ENCODE measurements around the gene RNASE4.
"Not testable (repeated sequence)": the region's sequence is repeated elsewhere in the genome, so short reads cannot be mapped to it uniquely, and the experiment has no call there.

The RNASE4 gene

GRCh38 chr14:20698934-20699333 lies 14.6 kb downstream of the RNASE4 start:
- no peak for DNase-seq (ENCODE audit: low read depth)

DNA sequence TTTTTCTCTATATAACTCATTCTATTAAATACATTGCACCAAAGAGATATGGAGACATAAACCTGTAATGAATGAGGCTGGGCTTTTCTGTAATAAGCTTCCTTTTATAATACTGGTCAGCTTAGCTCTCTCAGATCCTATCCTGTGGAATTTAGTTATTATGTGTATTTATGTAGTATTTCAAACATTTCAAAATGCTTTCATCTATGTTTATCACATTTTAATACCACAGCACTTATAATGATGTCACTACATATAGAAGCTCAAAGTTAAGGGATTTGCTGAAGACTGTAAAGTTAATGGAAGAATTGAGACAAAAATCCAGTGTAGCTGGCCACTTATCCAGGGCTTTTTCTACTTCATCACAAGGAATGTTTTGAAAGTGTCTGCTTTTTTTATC lies 15.6 kb downstream of the RNASE4 start:
- DNase-seq (ENCODE audit: low read depth) = no peak

- DNase-seq (ENCODE audit: low read depth) = not testable (repeated sequence)
These were observed 16.6 kb downstream of the RNASE4 start for GRCh38 chr14:20700965-20701364.

- no peak for DNase-seq (ENCODE audit: low read depth)
These were observed 22.4 kb downstream of the RNASE4 start for GRCh38 chr14:20706657-20707355.

- peak; percentile 12 for DNase-seq (ENCODE audit: low read depth)
These were observed 23.3 kb downstream of the RNASE4 start for GRCh38 chr14:20707622-20708021.

- no peak for DNase-seq (ENCODE audit: low read depth)
These were observed 26.9 kb downstream of the RNASE4 start for GRCh38 chr14:20711261-20711660.

DNA sequence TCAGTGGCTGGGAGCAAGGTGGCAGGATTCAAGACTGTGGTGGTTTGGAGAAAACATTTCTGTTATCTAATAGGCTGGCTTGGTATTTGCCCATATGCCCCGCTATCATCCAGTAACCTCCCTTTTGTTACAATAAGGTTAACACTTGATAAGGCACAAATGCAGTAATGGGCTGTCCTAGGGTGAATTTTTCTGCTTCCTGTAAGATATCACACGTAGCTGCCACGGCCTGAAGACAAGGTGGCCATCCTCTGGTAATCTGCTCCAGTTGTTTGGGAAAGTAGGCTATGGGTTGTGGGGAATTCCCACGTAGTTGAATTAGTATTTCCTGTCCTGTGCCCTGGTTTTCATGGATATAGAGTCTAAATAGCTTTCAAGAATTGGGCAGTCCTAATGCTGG lies 27.3 kb downstream of the RNASE4 start:
- DNase-seq (ENCODE audit: low read depth) = no peak

DNA sequence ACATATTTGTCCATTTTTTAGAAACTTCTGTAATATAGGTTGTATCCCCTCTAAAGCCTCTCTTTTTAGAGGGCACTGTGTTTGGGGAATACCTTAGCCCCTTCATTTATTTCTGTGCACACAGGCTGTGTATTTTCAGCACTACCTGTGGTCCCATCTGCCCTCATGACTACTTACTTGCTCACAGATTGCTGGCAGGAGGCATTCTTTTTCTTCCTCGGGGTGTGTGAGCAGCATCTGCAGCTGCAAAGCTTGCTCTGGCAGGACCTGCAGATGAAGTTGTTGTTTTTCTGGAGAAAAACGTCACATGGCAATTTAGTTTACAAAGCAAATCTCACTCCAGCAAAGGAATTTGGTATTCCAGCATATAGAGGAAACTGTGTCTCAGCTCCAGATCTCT lies 28.5 kb downstream of the RNASE4 start:
- no peak for DNase-seq (ENCODE audit: low read depth)

GRCh38 chr14:20714593-20715250 lies 30.4 kb downstream of the RNASE4 start:
- peak; percentile 59 for DNase-seq (ENCODE audit: low read depth)

GRCh38 chr14:20719777-20720176 lies 35.4 kb downstream of the RNASE4 start:
- DNase-seq (ENCODE audit: low read depth) = no peak

DNA sequence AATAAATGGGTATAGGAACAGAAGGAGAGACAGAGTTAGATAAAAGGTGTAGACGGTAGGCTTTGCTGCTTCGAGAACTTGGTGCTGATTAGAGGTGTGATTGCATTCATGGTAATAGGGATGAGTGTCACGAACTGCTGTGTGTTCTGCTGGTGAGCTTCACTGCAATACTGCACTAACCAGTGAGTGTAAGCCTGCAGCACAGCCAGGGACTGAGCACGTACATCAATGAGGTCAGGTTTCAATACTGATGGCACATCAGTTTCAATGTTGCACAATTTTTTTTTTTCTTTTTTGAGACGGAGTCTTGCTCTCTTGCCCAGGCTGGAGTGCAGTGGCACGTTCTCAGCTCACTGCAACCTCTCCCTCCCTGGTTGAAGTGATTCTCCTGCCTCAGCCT lies 36.4 kb downstream of the RNASE4 start:
- DNase-seq (ENCODE audit: low read depth) = no peak

- DNase-seq (ENCODE audit: low read depth) = no peak
These were observed 37.7 kb downstream of the RNASE4 start for GRCh38 chr14:20722016-20722415.

DNA sequence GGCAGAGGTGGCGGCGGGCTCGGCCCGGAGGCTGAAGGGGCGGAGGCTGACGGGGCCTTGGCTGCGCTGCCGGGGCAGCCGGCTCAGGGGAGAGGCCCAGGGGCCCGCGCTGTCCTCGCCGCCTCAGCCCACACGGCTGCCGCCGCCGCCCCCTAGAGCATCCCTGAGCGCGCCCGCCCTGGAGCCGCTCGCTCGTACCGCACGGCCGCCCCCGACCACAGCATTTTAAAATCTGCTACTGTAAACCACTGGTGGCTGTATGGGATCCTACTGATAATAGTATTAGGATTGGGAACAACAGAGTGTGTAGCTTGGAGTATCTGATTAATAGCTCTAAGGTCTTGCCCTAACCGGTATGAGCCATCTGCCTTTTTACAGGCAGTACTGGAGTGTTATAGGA lies 39.1 kb downstream of the RNASE4 start:
- DNase-seq (ENCODE audit: low read depth) = no peak

DNA sequence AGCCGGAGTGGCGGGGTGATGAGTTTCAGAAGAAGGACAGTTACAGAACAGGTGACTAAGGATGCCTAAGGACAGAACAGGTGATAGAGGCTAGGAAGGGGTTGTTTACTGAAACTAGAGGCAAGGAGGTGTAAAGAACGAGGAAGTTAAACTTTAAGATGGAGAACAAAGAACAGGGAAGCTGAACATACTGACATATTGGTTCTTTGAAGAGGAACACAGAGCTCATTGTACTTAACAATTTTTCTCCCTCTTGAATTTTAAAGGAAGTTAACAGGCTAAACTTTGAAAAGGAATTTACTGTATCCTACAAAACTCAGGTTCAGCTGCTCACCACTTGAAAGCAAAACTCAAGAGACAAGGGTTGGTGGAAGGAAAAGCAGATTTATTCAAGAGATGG lies 41.8 kb downstream of the RNASE4 start:
- DNase-seq (ENCODE audit: low read depth) = not testable (repeated sequence)

DNA sequence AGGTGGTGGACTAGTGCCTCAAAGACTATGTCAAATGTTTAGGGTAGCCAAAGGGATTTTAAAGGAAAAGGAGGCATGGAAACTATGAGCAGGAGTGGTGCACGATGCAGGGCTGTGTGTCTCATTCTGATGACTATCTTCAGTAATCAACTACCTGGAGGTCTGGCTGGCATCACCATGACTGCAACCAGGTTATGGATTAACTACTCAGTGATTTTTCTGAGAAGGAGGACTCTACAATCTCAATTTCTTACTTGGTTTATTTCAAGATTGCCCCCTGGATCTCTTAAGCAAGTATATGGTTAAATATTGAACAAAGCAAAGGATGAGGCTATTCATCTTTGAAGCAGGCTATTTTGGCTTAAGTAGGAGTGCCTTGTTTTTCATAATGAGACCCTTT lies 42.2 kb downstream of the RNASE4 start:
- no peak for DNase-seq (ENCODE audit: low read depth)

DNA sequence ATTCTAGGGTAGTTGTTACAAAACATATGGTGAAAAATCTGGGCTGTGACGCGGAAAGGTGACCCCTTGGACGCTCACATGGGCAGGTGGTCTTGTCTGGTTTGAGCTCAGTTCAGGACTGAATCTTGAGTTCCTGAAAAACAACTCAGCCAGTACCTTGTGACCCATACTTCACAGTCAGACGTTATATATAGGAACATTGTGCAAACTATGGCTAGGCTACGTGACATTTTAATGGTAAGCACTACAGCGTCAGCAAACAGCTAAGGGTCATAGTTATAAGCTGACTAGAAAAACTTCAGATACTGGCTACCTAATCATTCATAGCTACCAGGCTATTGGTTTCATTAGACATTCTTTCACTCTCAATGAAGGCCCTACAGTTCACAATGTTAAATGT lies 46.5 kb downstream of the RNASE4 start:
- DNase-seq (ENCODE audit: low read depth) = no peak

GRCh38 chr14:20732477-20732876 lies 48.1 kb downstream of the RNASE4 start:
- no peak for DNase-seq (ENCODE audit: low read depth)

DNA sequence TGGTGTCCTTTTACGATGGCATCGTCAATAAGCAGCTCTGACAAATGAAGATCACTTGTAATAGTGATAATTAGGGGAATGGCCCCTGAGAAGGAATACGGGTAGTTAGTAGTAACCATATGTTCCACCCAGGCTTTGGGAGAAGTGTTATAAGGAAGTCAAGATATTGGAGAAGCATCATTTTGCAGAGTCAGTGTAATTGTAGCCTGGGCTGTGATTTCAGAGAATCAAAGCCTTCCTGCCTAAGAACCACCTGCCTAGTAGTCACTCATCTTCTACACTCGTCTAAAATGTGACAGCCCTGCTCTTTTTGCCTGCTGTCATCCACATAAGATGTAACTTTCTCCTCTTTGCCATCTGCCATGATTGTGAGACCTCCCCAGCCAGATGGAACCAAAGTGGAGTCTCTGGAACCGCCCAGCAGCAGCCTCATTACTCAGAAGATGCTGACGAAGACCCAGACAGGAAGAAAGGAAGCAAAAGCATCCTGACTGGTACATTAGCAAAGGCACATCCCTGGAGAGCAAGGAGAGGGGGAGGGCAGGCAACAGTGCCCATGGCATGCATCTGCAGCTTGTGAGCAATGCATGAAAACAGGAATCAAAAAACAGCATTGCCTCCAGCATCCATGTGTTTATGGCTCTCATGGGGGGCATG lies 48.7 kb downstream of the RNASE4 start:
- no peak for DNase-seq (ENCODE audit: low read depth)

GRCh38 chr14:20733684-20734429 lies 49.5 kb downstream of the RNASE4 start:
- DNase-seq (ENCODE audit: low read depth) = no peak

DNA sequence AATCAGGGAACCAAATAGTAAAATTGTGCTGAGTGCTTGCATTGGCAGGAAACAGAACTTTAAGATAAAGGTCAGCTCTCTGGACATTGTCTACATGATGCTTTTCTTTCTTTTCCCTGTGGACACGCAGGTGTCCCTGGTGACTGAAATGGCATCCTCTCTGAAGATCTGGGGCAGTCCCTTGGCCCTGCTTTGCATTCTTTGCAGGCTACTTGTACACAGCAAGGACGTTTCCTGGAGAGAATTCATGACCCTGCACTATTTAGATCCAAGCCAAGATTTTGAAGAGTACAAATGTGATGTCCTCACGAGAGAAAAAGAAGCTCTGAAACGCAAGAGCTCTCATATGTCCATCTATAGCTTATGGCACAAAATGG lies 50.1 kb downstream of the RNASE4 start:
- no peak for DNase-seq (ENCODE audit: low read depth)

- DNase-seq (ENCODE audit: low read depth) = not testable (repeated sequence)
These were observed 53.9 kb downstream of the RNASE4 start for GRCh38 chr14:20738292-20738691.

DNA sequence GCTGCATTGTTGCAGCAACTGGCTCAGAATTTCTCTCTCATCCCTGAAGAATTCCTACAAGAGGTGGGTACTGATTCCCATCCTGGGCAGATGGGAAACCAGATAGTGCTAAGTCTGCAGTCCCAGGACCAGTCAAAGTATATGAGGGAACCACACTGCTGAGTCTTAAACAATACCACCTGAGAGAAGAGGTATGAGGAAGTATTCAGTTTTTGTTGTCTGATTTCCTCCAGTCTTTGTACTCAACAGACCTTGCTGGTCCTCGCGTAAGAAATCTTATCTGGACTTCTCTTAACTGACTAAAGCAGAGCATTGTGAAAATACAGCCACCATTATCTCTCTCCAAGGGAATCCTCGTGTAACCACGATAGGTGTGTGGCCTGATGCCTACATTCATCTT lies 57.8 kb downstream of the RNASE4 start:
- no peak for DNase-seq (ENCODE audit: low read depth)

DNA sequence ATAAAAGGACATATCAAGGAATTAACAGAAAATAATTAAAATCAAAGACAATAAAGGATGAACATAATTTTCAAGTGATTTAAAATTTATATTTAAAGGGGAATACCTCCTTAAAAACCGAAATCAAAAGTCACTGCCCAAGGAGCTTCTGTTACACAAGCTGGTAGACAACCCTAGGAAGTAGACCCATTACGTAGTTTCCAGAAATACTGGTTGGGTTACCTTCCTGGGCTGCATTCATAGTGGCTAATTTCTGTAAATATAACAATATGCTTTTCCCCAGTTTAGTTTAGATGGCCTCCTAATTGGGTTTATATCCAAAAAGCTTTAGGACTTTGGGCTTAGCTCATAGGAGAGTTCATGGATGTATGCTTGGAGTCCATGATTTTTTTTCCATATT lies 59.2 kb downstream of the RNASE4 start:
- no peak for DNase-seq (ENCODE audit: low read depth)
